ENCODE results near the gene RUVBL1.

The RUVBL1 gene

GRCh38 chr3:128131897-128132646 lies 8.5 kb upstream of the RUVBL1 start:
- DNase-seq: no peak

GRCh38 chr3:128128251-128128650 lies 4.6 kb upstream of the RUVBL1 start:
- no peak for DNase-seq

GRCh38 chr3:128127236-128127635 lies 3.6 kb upstream of the RUVBL1 start:
- DNase-seq: no peak

- no peak for DNase-seq
Measured at GRCh38 chr3:128123156-128123537, 465 bp downstream of the RUVBL1 start.

GRCh38 chr3:128122013-128122412 lies 1.6 kb downstream of the RUVBL1 start:
- no peak for DNase-seq

GRCh38 chr3:128113817-128114794 lies 9.5 kb downstream of the RUVBL1 start:
- no peak for DNase-seq

- peak; percentile 87 for DNase-seq
Measured at GRCh38 chr3:128112357-128112968, 11.1 kb downstream of the RUVBL1 start.

GRCh38 chr3:128111147-128111546 lies 12.5 kb downstream of the RUVBL1 start:
- DNase-seq: no peak

- no peak for DNase-seq
Measured at GRCh38 chr3:128107834-128108233, 15.8 kb downstream of the RUVBL1 start.

GRCh38 chr3:128103136-128103676 lies 20.4 kb downstream of the RUVBL1 start:
- DNase-seq: no peak

GRCh38 chr3:128100638-128101037 lies 23.0 kb downstream of the RUVBL1 start:
- DNase-seq: no peak

- no peak for DNase-seq
Measured at GRCh38 chr3:128100161-128100560, 23.5 kb downstream of the RUVBL1 start.

GRCh38 chr3:128098234-128098633 lies 25.4 kb downstream of the RUVBL1 start:
- DNase-seq: no peak

- peak; percentile 74 for DNase-seq
Measured at GRCh38 chr3:128095222-128095703, 28.3 kb downstream of the RUVBL1 start.

- DNase-seq: peak; percentile 72
Measured at GRCh38 chr3:128094295-128095151, 29.1 kb downstream of the RUVBL1 start.

GRCh38 chr3:128091586-128091985 lies 32.0 kb downstream of the RUVBL1 start:
- peak; percentile 32 for DNase-seq

GRCh38 chr3:128089135-128089534 lies 34.5 kb downstream of the RUVBL1 start:
- no peak for DNase-seq

- DNase-seq: no peak
Measured at GRCh38 chr3:128084675-128085021, 39.0 kb downstream of the RUVBL1 start.

GRCh38 chr3:128083980-128084674 lies 39.5 kb downstream of the RUVBL1 start:
- DNase-seq: no peak

- DNase-seq: no peak
Measured at GRCh38 chr3:128083396-128083795, 40.2 kb downstream of the RUVBL1 start.

GRCh38 chr3:128082546-128082945 lies 41.1 kb downstream of the RUVBL1 start:
- DNase-seq: no peak

All from fibroblast of skin of right biceps (primary cell).